ENCODE results near the gene PEMT.

- TF ChIP-seq, protein P1, sequence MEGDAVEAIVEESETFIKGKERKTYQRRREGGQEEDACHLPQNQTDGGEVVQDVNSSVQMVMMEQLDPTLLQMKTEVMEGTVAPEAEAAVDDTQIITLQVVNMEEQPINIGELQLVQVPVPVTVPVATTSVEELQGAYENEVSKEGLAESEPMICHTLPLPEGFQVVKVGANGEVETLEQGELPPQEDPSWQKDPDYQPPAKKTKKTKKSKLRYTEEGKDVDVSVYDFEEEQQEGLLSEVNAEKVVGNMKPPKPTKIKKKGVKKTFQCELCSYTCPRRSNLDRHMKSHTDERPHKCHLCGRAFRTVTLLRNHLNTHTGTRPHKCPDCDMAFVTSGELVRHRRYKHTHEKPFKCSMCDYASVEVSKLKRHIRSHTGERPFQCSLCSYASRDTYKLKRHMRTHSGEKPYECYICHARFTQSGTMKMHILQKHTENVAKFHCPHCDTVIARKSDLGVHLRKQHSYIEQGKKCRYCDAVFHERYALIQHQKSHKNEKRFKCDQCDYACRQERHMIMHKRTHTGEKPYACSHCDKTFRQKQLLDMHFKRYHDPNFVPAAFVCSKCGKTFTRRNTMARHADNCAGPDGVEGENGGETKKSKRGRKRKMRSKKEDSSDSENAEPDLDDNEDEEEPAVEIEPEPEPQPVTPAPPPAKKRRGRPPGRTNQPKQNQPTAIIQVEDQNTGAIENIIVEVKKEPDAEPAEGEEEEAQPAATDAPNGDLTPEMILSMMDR (conservative IDR thresholded peaks at IDR 0.05; ENCODE audit: low read depth, low read length): no peak
- no peak for TF ChIP-seq EZH2 (IDR thresholded peaks at IDR 0.05; ENCODE audit: borderline replicate concordance, low read depth, low read length, poor library complexity, severe bottlenecking)
These were observed at the start of gene PEMT for GRCh38 chr17:17591355-17592298.

All from A673 (cell line).